Neural cell (in vitro differentiated cells): ENCODE results near the gene DACH1. TPM values are rescaled to one million over a fixed set of nuclear protein-coding genes. Genes with fewer than 3 reads are reported as not detected.

Source experiments
- H2AFZ ChIP-seq: fragments of 200-600, 300-800 bp; sonication (generic), shearing (Covaris generic); 2 replicates; pipeline ENCODE4 v1.6.0; 2014; ENCODE audit warnings: low read depth, mild to moderate bottlenecking, antibody characterized with exemption, low read length, moderate library complexity
- H3F3A ChIP-seq: fragments of 200-600 bp; shearing (Covaris generic); 2 replicates; pipeline ENCODE4 v1.6.1; 2016; ENCODE audit warnings: mild to moderate bottlenecking, moderate library complexity, mixed read lengths, antibody characterized with exemption, low read length; ENCODE audit not compliant: insufficient read depth, poor library complexity, severe bottlenecking
- H3K27ac ChIP-seq: fragments of 200-600, 300-800 bp; sonication (generic), shearing (Covaris generic); 2 replicates; pipeline ENCODE4 v1.5.1; 2014; ENCODE audit warnings: mild to moderate bottlenecking, low read length, moderate library complexity
- H3K27me3 ChIP-seq: fragments of 300-800, 200-600 bp; sonication (generic), shearing (Covaris generic); 2 replicates; pipeline ENCODE4 v1.6.0; 2014; ENCODE audit warnings: mild to moderate bottlenecking, low read depth, low read length, moderate library complexity; ENCODE audit not compliant: insufficient read depth
- H3K36me3 ChIP-seq: fragments of 300-800, 200-600 bp; sonication (generic), shearing (Covaris generic); 2 replicates; pipeline ENCODE4 v1.5.1; 2014; ENCODE audit warnings: mild to moderate bottlenecking, antibody characterized with exemption, low read length, moderate library complexity; ENCODE audit not compliant: insufficient read depth
- H3K4me2 ChIP-seq: fragments of 300-800, 200-600 bp; sonication (generic), shearing (Covaris generic); 2 replicates; pipeline ENCODE4 v1.6.0; 2014; ENCODE audit warnings: mild to moderate bottlenecking, low read length
- H3K4me3 ChIP-seq: fragments of 300-800, 200-600 bp; sonication (generic), shearing (Covaris generic); 2 replicates; pipeline ENCODE4 v1.5.1; 2014; ENCODE audit warnings: mild to moderate bottlenecking, low read length, moderate library complexity
- H3K79me2 ChIP-seq: fragments of 200-600 bp; shearing (Covaris generic); replicated peaks from 2 replicates; pipeline ENCODE4 v1.6.0; 2014; ENCODE audit warnings: mild to moderate bottlenecking, low read length, moderate library complexity; ENCODE audit not compliant: insufficient read depth
- H3K9ac ChIP-seq: fragments of 300-800, 200-600 bp; sonication (generic), shearing (Covaris generic); 2 replicates; pipeline ENCODE4 v1.6.1; 2016; ENCODE audit warnings: mild to moderate bottlenecking, low read length, mixed read lengths
- H3K9me2 ChIP-seq: fragments of 200-600 bp; shearing (Covaris generic); 2 replicates; pipeline ENCODE4 v1.6.1; 2016; ENCODE audit warnings: mild to moderate bottlenecking, low read length, mixed read lengths; ENCODE audit not compliant: insufficient read depth
- H3K9me3 ChIP-seq: fragments of 200-600, 300-800 bp; sonication (generic), shearing (Covaris generic); 2 replicates; pipeline ENCODE4 v1.6.1; 2016; ENCODE audit warnings: mild to moderate bottlenecking, mixed run types, low read length, moderate library complexity, mixed read lengths
- H4K20me1 ChIP-seq: fragments of 200-600 bp; shearing (Covaris generic); 2 replicates; pipeline ENCODE4 v1.6.1; 2016; ENCODE audit warnings: mild to moderate bottlenecking, mixed run types; ENCODE audit not compliant: insufficient read depth
- CTCF ChIP-seq: fragments of 450-650 bp; IDR thresholded peaks from 2 replicates; pipeline ENCODE4 v1.5.1; 2014; ENCODE audit warnings: antibody characterized with exemption, mild to moderate bottlenecking, moderate library complexity; ENCODE audit not compliant: poor library complexity, severe bottlenecking
- EP300 ChIP-seq: fragments of 450-650 bp; conservative IDR thresholded peaks from 2 replicates; pipeline ENCODE4 v1.6.1; 2014; ENCODE audit warnings: antibody characterized with exemption, mild to moderate bottlenecking, moderate library complexity; ENCODE audit not compliant: poor library complexity, severe bottlenecking
- EZH2 ChIP-seq: fragments of 200-600, 300-800 bp; shearing (Covaris generic), sonication (generic); IDR thresholded peaks from 2 replicates; pipeline ENCODE4 v1.6.1; 2014; ENCODE audit warnings: antibody characterized with exemption, low read length, borderline replicate concordance, mild to moderate bottlenecking; ENCODE audit not compliant: insufficient read depth, poor library complexity, severe bottlenecking
- MXI1 ChIP-seq: fragments of 450-650 bp; conservative IDR thresholded peaks from 2 replicates; pipeline ENCODE4 v1.6.1; 2014; ENCODE audit warnings: antibody characterized with exemption, mild to moderate bottlenecking; ENCODE audit not compliant: poor library complexity, severe bottlenecking
- POLR2AphosphoS5 ChIP-seq: IDR thresholded peaks from 2 replicates; pipeline ENCODE4 v1.6.1; 2012
- RAD21 ChIP-seq: fragments of 450-650 bp; conservative IDR thresholded peaks from 2 replicates; pipeline ENCODE4 v1.6.1; 2014; ENCODE audit warnings: antibody characterized with exemption, mild to moderate bottlenecking, moderate library complexity
- REST ChIP-seq: IDR thresholded peaks from 2 replicates; pipeline ENCODE4 v1.6.1; 2012; ENCODE audit warnings: borderline replicate concordance
- SMC3 ChIP-seq: fragments of 450-650 bp; conservative IDR thresholded peaks from 2 replicates; pipeline ENCODE4 v1.6.1; 2014; ENCODE audit warnings: antibody characterized with exemption, mild to moderate bottlenecking, moderate library complexity; ENCODE audit not compliant: poor library complexity
- TAF1 ChIP-seq: IDR thresholded peaks from 2 replicates; pipeline ENCODE4 v1.6.1; 2012; ENCODE audit warnings: low read depth
- polyA plus RNA-seq: library from polyadenylated mRNA; depleted of rRNA; stranded (reverse); fragments of >200 nt; gene quantifications from 2 replicates; pipeline ENCODE4 v1.2.3, GENCODE V29; 2014

Gene DACH1
- polyA plus RNA-seq, 1 donor from 2014 or later = 20.0 TPM

- Histone ChIP-seq H3K27me3 (no peaks in the 10 kb centered on the region), H4K20me1 (no peaks in the 10 kb centered on the region), H3K79me2 (no peaks in the 10 kb centered on the region), H3K4me2 (no peak overlapping the region), H2AFZ (no peak overlapping the region), H3K36me3 (no peaks in the 10 kb centered on the region), H3K9ac (no peak overlapping the region), H3K9me3 (no peaks in the 10 kb centered on the region), H3K27ac (peak overlapping the region; percentile 35), H3F3A (no peaks in the 10 kb centered on the region), H3K4me3 (no peak overlapping the region), H3K9me2 (no peaks in the 10 kb centered on the region)
- no peak for TF ChIP-seq POLR2AphosphoS5
- no peak for TF ChIP-seq SMC3
- TF ChIP-seq EZH2 = no peak
- TF ChIP-seq TAF1 = no peak
- no peak for TF ChIP-seq EP300
- TF ChIP-seq REST = no peak
- no peak for TF ChIP-seq CTCF
- TF ChIP-seq RAD21 = no peak
- no peak for TF ChIP-seq MXI1
Observed at GRCh38 chr13:71772361-71772760, 94.6 kb downstream of the DACH1 start.

GRCh38 chr13:71771144-71771543 is 95.9 kb downstream of the DACH1 start:
- Histone ChIP-seq H3F3A (no peaks in the 10 kb centered on the region), H3K79me2 (no peaks in the 10 kb centered on the region), H3K27me3 (no peaks in the 10 kb centered on the region), H3K4me3 (no peak overlapping the region), H2AFZ (no peak overlapping the region), H3K9me3 (no peaks in the 10 kb centered on the region), H4K20me1 (no peaks in the 10 kb centered on the region), H3K36me3 (no peaks in the 10 kb centered on the region), H3K9ac (no peak overlapping the region), H3K27ac (no peak overlapping the region), H3K9me2 (no peaks in the 10 kb centered on the region), H3K4me2 (no peak overlapping the region)
- no peak for TF ChIP-seq EZH2
- no peak for TF ChIP-seq SMC3

GRCh38 chr13:71770710-71771109 is 96.3 kb downstream of the DACH1 start:
- no peak overlapping the region for H3K27ac ChIP-seq
- no peak overlapping the region for H3K9ac ChIP-seq
- H4K20me1 ChIP-seq = no peaks in the 10 kb centered on the region
- no peaks in the 10 kb centered on the region for H3K36me3 ChIP-seq
- no peaks in the 10 kb centered on the region for H3K9me3 ChIP-seq
- no peaks in the 10 kb centered on the region for H3K27me3 ChIP-seq
- no peak overlapping the region for H2AFZ ChIP-seq
- no peaks in the 10 kb centered on the region for H3F3A ChIP-seq
- H3K4me2 ChIP-seq = no peak overlapping the region
- no peak overlapping the region for H3K4me3 ChIP-seq
- no peaks in the 10 kb centered on the region for H3K9me2 ChIP-seq
- no peaks in the 10 kb centered on the region for H3K79me2 ChIP-seq
- TF ChIP-seq EP300 (no peak), TAF1 (no peak), POLR2AphosphoS5 (no peak), RAD21 (no peak), MXI1 (no peak), REST (no peak), CTCF (no peak), EZH2 (no peak), SMC3 (no peak)
